ENCODE results near the gene PRDX5. TPM values are rescaled to one million over a fixed set of nuclear protein-coding genes. Genes with fewer than 3 reads are reported as not detected.

The PRDX5 gene
- total RNA-seq, 1 donor from 2014 or later: 229 TPM

- no peak for DNase-seq (ENCODE audit: extremely low spot score in 2 of 2)
- Histone ChIP-seq H3K9me3 (no peaks in the 10 kb centered on the region), H3K4me3 (no peak overlapping the region), H3K27ac (no peak overlapping the region), H3K36me3 (peaks cover 0 to 12% of the 10 kb centered on the region in 2 donors), H3K27me3 (no peaks in the 10 kb centered on the region), H3K4me1 (peaks cover 22% of the 10 kb centered on the region)
- intact Hi-C loops (cut with DNase I): no loop called here
- TF ChIP-seq CTCF (IDR thresholded peaks at IDR 0.05): no peak
- no peak for TF ChIP-seq POLR2A (IDR thresholded peaks at IDR 0.05)
- no peak for TF ChIP-seq POLR2AphosphoS5 (IDR thresholded peaks at IDR 0.05; ENCODE audit: insufficient read depth in 1 of 2, low read depth in 1 of 2)
These were observed 42.1 kb upstream of the PRDX5 start for GRCh38 chr11:64275841-64276240.

- Histone ChIP-seq H3K4me1 (peaks cover 17% of the 10 kb centered on the region), H3K9me3 (no peaks in the 10 kb centered on the region), H3K27ac (no peak overlapping the region), H3K36me3 (peaks cover 0 to 12% of the 10 kb centered on the region in 2 donors), H3K4me3 (no peak overlapping the region), H3K27me3 (no peaks in the 10 kb centered on the region)
- intact Hi-C loops (cut with DNase I): no loop called here
- no peak for DNase-seq (ENCODE audit: extremely low spot score in 2 of 2)
- TF ChIP-seq CTCF (IDR thresholded peaks at IDR 0.05) (no peak), POLR2A (IDR thresholded peaks at IDR 0.05) (no peak), POLR2AphosphoS5 (IDR thresholded peaks at IDR 0.05; ENCODE audit: insufficient read depth in 1 of 2, low read depth in 1 of 2) (no peak)
These were observed 41.1 kb upstream of the PRDX5 start for GRCh38 chr11:64276653-64277431.

- no peaks in the 10 kb centered on the region for H3K27me3 ChIP-seq
- H3K27ac ChIP-seq: no peak overlapping the region
- DNase-seq (ENCODE audit: extremely low spot score in 2 of 2): no peak
- peaks cover 27% of the 10 kb centered on the region for H3K4me1 ChIP-seq
- intact Hi-C loops (cut with DNase I): no loop called here
- H3K4me3 ChIP-seq: no peak overlapping the region
- TF ChIP-seq CTCF (IDR thresholded peaks at IDR 0.05) (no peak), POLR2A (IDR thresholded peaks at IDR 0.05) (no peak), POLR2AphosphoS5 (IDR thresholded peaks at IDR 0.05; ENCODE audit: insufficient read depth in 1 of 2, low read depth in 1 of 2) (no peak)
- H3K9me3 ChIP-seq: no peaks in the 10 kb centered on the region
- H3K36me3 ChIP-seq: peaks cover 0 to 12% of the 10 kb centered on the region in 2 donors
These were observed 39.2 kb upstream of the PRDX5 start for GRCh38 chr11:64278576-64279190.

- H3K27ac ChIP-seq: no peak overlapping the region
- DNase-seq (ENCODE audit: extremely low spot score in 2 of 2): no peak
- peaks cover 40% of the 10 kb centered on the region for H3K4me1 ChIP-seq
- intact Hi-C loops (cut with DNase I): no loop called here
- H3K9me3 ChIP-seq: no peaks in the 10 kb centered on the region
- no peaks in the 10 kb centered on the region for H3K27me3 ChIP-seq
- TF ChIP-seq POLR2A (IDR thresholded peaks at IDR 0.05) (no peak), CTCF (IDR thresholded peaks at IDR 0.05) (no peak), POLR2AphosphoS5 (IDR thresholded peaks at IDR 0.05; ENCODE audit: insufficient read depth in 1 of 2, low read depth in 1 of 2) (no peak)
- no peak overlapping the region for H3K4me3 ChIP-seq
- peaks cover 0 to 12% of the 10 kb centered on the region in 2 donors for H3K36me3 ChIP-seq
These were observed 35.8 kb upstream of the PRDX5 start for GRCh38 chr11:64281957-64282770.
